Hippocampal formation (tissue), 2 donors: ENCODE data around the gene FGF12.

Source experiments
- DNase-seq, 2 donors: peaks; one replicate each; lab custom pipeline; 2025; lab: John Stamatoyannopoulos, UW

The FGF12 gene

GRCh38 chr3:192339214-192339613, 388.1 kb downstream of the FGF12 start:
- no peak for DNase-seq

- DNase-seq: no peak
Measured at GRCh38 chr3:192336286-192336685, 391.1 kb downstream of the FGF12 start.

- no peak for DNase-seq
Measured at GRCh38 chr3:192332386-192333291, 394.7 kb downstream of the FGF12 start.

GRCh38 chr3:192331749-192332385, 395.5 kb downstream of the FGF12 start:
- DNase-seq: no peak

GRCh38 chr3:192326656-192327055, 400.7 kb downstream of the FGF12 start:
- DNase-seq: no peak

- DNase-seq: no peak
Measured at GRCh38 chr3:192317564-192317963, 409.8 kb downstream of the FGF12 start.

GRCh38 chr3:192313605-192314004, 413.7 kb downstream of the FGF12 start:
- no peak for DNase-seq

GRCh38 chr3:192307631-192308030, 419.7 kb downstream of the FGF12 start:
- no peak for DNase-seq

GRCh38 chr3:192303235-192303634, 424.1 kb downstream of the FGF12 start:
- no peak for DNase-seq

- no peak for DNase-seq
Measured at GRCh38 chr3:192302721-192303120, 424.6 kb downstream of the FGF12 start.

- no peak for DNase-seq
Measured at GRCh38 chr3:192299921-192300320, 427.4 kb downstream of the FGF12 start.

- DNase-seq: no peak
Measured at GRCh38 chr3:192296845-192297244, 430.5 kb downstream of the FGF12 start.

GRCh38 chr3:192284443-192285072, 442.8 kb downstream of the FGF12 start:
- no peak for DNase-seq

GRCh38 chr3:192281207-192281880, 446.0 kb downstream of the FGF12 start:
- no peak for DNase-seq

- no peak for DNase-seq
Measured at GRCh38 chr3:192279664-192280063, 447.7 kb downstream of the FGF12 start.

- no peak for DNase-seq
Measured at GRCh38 chr3:192277477-192277876, 449.9 kb downstream of the FGF12 start.

GRCh38 chr3:192275741-192276355, 451.5 kb downstream of the FGF12 start:
- DNase-seq: no peak

GRCh38 chr3:192273697-192274010, 453.7 kb downstream of the FGF12 start:
- no peak for DNase-seq

GRCh38 chr3:192273001-192273696, 454.2 kb downstream of the FGF12 start:
- no peak for DNase-seq

- DNase-seq: no peak
Measured at GRCh38 chr3:192262001-192262400, 465.3 kb downstream of the FGF12 start.

- DNase-seq: no peak
Measured at GRCh38 chr3:192261135-192261534, 466.2 kb downstream of the FGF12 start.
